GM18858 (cell line): Measurements from ENCODE around the gene ZFP3.
A peak's percentile ranks its signal among the peaks of the same experiment; 100 is the strongest.
"Not testable (repeated sequence)": the region's sequence is repeated elsewhere in the genome, so short reads cannot be mapped to it uniquely, and the experiment has no call there.

Experiments
- ATAC-seq: cut with Tn5 transposase; IDR thresholded peaks from one replicate; pipeline ENCODE4 v1.9.1; 2021; ENCODE audit not compliant: unreplicated experiment

The ZFP3 gene

GRCh38 chr17:5077275-5077674, 992 bp upstream of the ZFP3 start:
- not testable (repeated sequence) for ATAC-seq

GRCh38 chr17:5077781-5078105, 524 bp upstream of the ZFP3 start:
- no peak for ATAC-seq

GRCh38 chr17:5080591-5080990, 2.3 kb downstream of the ZFP3 start:
- no peak for ATAC-seq

GRCh38 chr17:5092218-5093010, 14.1 kb downstream of the ZFP3 start:
- no peak for ATAC-seq

- ATAC-seq, result no peak
Observed at GRCh38 chr17:5096731-5097100, 18.4 kb downstream of the ZFP3 start.

- ATAC-seq, result no peak
Observed at GRCh38 chr17:5097101-5097834, 19.0 kb downstream of the ZFP3 start.

GRCh38 chr17:5099271-5099670, 21.0 kb downstream of the ZFP3 start:
- ATAC-seq, result no peak

GRCh38 chr17:5100832-5101231, 22.6 kb downstream of the ZFP3 start:
- ATAC-seq, result no peak

GRCh38 chr17:5110816-5111215, 32.5 kb downstream of the ZFP3 start:
- ATAC-seq, result no peak

- peak; percentile 60 for ATAC-seq
Observed at GRCh38 chr17:5111402-5112204, 33.3 kb downstream of the ZFP3 start, which contains the start of gene ZNF232. Gene ZNF232 (minus strand): TSS chr17:5111878. CDS start chr17:5111822, 56 bp downstream.

GRCh38 chr17:5115673-5116651, 37.7 kb downstream of the ZFP3 start, which contains the start of gene USP6:
Gene USP6 (plus strand): TSS chr17:5116032. CDS start chr17:5130368, 14,336 bp downstream.
- ATAC-seq, result no peak

GRCh38 chr17:5118219-5118618, 40.0 kb downstream of the ZFP3 start:
- no peak for ATAC-seq

GRCh38 chr17:5120036-5120435, 41.8 kb downstream of the ZFP3 start:
- ATAC-seq, result no peak

GRCh38 chr17:5120436-5121185, 42.3 kb downstream of the ZFP3 start:
- ATAC-seq, result not testable (repeated sequence)

GRCh38 chr17:5121186-5121841, 43.0 kb downstream of the ZFP3 start:
- ATAC-seq, result no peak

- ATAC-seq, result not testable (repeated sequence)
Observed at GRCh38 chr17:5122056-5122455, 43.8 kb downstream of the ZFP3 start.

- ATAC-seq, result no peak
Observed at GRCh38 chr17:5122586-5123342, 44.5 kb downstream of the ZFP3 start.
